ENCODE results near the gene IL17C. TPM values are rescaled to one million over a fixed set of nuclear protein-coding genes. Genes with fewer than 3 reads are reported as not detected.
A peak's percentile ranks its signal among the peaks of the same experiment; 100 is the strongest.

Gene IL17C
- total and polyA plus RNA-seq, 9 of the 15 experiments (the other 6 are each of a cell fraction or from before 2014, with no cell fraction given): not detected

GRCh38 chr16:88655053-88655732, 16.8 kb downstream of the IL17C start:
- DNase-seq (ENCODE audit: extremely low read depth in 1 of 4, low spot score in 3 of 4) (no peak), ATAC-seq (no peak), FAIRE-seq (no peak)
- Histone ChIP-seq H3K79me2 (ENCODE audit: control insufficient read depth, insufficient read depth, low read length) (peaks cover 44% of the 10 kb centered on the region), H2AFZ (ENCODE audit: low read depth, low read length) (no peak overlapping the region), H3K9ac (ENCODE audit: insufficient read depth in 1 of 2, low read depth in 2 of 2, low read length in 2 of 2) (peak overlapping the region in 1 of 2 experiments; percentile 14; a peak in 1 of 4 replicates), H3K36me3 (ENCODE audit: control insufficient read depth, insufficient read depth, low read length) (peaks cover 85% of the 10 kb centered on the region; the same call in 2 of the 3 replicates), H3K9me1 (ENCODE audit: control insufficient read depth, insufficient read depth, low read length) (no peaks in the 10 kb centered on the region), H3K4me1 (replicated peaks in 1 of 2; ENCODE audit: control insufficient read depth in 2 of 2, insufficient read depth in 2 of 2, low read length in 2 of 2) (peaks cover 17 to 93% of the 10 kb centered on the region in 2 experiments), H3K4me2 (ENCODE audit: insufficient read depth, low read length) (no peak overlapping the region), H3K4me3 (no peak overlapping the region), H3K9me3 (replicated peaks; ENCODE audit: control insufficient read depth, insufficient read depth, low read depth, low read length) (no peaks in the 10 kb centered on the region), H3K27me3 (ENCODE audit: control insufficient read depth in 2 of 2, insufficient read depth in 2 of 2, low read length in 2 of 2) (no peaks in the 10 kb centered on the region), H3K27ac (ENCODE audit: extremely low read depth, low read depth, low read length) (no peak overlapping the region), H4K20me1 (replicated peaks; ENCODE audit: control insufficient read depth, insufficient read depth, low read length) (peaks cover 13% of the 10 kb centered on the region; the same call in 1 of the 2 replicates)
- TF ChIP-seq SNAPC5 (CRISPR knock-in tag; IDR thresholded peaks at IDR 0.05) (no peak), ZBTB33 (CRISPR knock-in tag; IDR thresholded peaks at IDR 0.05) (peak; percentile 33; the same call in 1 of the 2 replicates), BRCA1 (IDR thresholded peaks at IDR 0.05) (no peak), BRCA1 (CRISPR knock-in tag; IDR thresholded peaks at IDR 0.05) (no peak), NR2C1 (IDR thresholded peaks at IDR 0.05) (no peak), NR2C1 (tag; IDR thresholded peaks at IDR 0.05) (no peak), L3MBTL2 (IDR thresholded peaks at IDR 0.05) (no peak), ZNF324 (CRISPR knock-in tag; IDR thresholded peaks at IDR 0.05) (no peak), SREBF2 (CRISPR knock-in tag; IDR thresholded peaks at IDR 0.05) (no peak)
- 93% methylated on average over 41 of the region's 50 CpGs for whole genome bisulfite sequencing (ENCODE audit: insufficient coverage, low coverage, missing lambda C conversion rate)
- in situ Hi-C loops (cut with MboI) (no loop called here), intact Hi-C loops (cut with micrococcal nuclease) (no loop called here)
- no TSS peak for BruUV-seq (replicated peaks)
- ChIA-PET CTCF (ENCODE audit: low intra/inter-chr PET ratio) (no interaction called here), POLR2A (interaction anchor here (0.6 to 1.2 kb wide), 3 partner anchors 16 to 61 kb away, joined by 3 to 4 read pairs (median 4); no protein-coding TSS in a partner anchor)

Measured in K562 (cell line).